Measurements from ENCODE around the gene GPHN. TPM values are rescaled to one million over a fixed set of nuclear protein-coding genes. Genes with fewer than 3 reads are reported as not detected.
"Not testable (repeated sequence)": the region's sequence is repeated elsewhere in the genome, so short reads cannot be mapped to it uniquely, and the experiment has no call there.

The GPHN gene
- total RNA-seq, 3 donors from 2014 or later: 32.8 to 57.0 (median 38.1) TPM

DNA sequence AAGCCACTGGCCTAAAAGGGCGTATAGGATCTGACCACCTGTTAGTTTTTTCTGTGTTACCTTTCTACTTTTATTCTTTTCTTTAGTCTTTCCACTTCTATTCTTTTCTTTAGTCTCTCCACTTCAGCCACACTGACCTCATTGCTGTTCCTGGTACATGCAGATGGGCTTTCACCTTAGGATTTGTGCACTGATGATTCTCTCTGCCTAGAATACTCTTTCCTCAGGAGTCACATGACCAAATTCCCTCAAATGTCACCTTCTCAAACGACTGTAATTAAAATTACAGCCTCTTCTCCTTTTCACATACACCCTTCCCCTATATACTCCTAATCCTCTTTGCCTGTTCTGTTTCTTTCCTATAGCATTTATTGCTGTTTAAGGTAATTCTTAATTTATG is 36.0 kb downstream of the GPHN start:
- intact Hi-C loops (cut with DNase I, micrococcal nuclease): no loop called here
- no peak for TF ChIP-seq CTCF (IDR thresholded peaks at IDR 0.05)
- Histone ChIP-seq H3K36me3 (ENCODE audit: low read depth) (no peaks in the 10 kb centered on the region), H3K4me1 (ENCODE audit: low read depth) (no peaks in the 10 kb centered on the region), H3K4me3 (no peak overlapping the region), H3K9me3 (no peaks in the 10 kb centered on the region)
- DNase-seq (no peak), ATAC-seq (no peak)

- H3K36me3 ChIP-seq (ENCODE audit: low read depth); intact Hi-C loops (cut with DNase I, micrococcal nuclease); H3K4me3 ChIP-seq; DNase-seq; ATAC-seq; H3K9me3 ChIP-seq; H3K4me1 ChIP-seq (ENCODE audit: low read depth): not testable (repeated sequence)
These were observed 37.2 kb downstream of the GPHN start for GRCh38 chr14:66545191-66545590.

- intact Hi-C loops (cut with DNase I, micrococcal nuclease); H3K36me3 ChIP-seq (ENCODE audit: low read depth); H3K9me3 ChIP-seq; H3K4me3 ChIP-seq; H3K4me1 ChIP-seq (ENCODE audit: low read depth); ATAC-seq: not testable (repeated sequence)
- DNase-seq: peak in 1 of 3 donors; percentile 34
These were observed 37.8 kb downstream of the GPHN start for GRCh38 chr14:66545751-66546150.

GRCh38 chr14:66563731-66564130 is 55.8 kb downstream of the GPHN start:
- intact Hi-C loops (cut with DNase I, micrococcal nuclease): no loop called here
- no peaks in the 10 kb centered on the region for H3K36me3 ChIP-seq (ENCODE audit: low read depth)

GRCh38 chr14:66568220-66568619 is 60.3 kb downstream of the GPHN start:
- no peak overlapping the region for H3K4me3 ChIP-seq
- H3K4me1 ChIP-seq (ENCODE audit: low read depth): no peaks in the 10 kb centered on the region
- H3K36me3 ChIP-seq (ENCODE audit: low read depth): no peaks in the 10 kb centered on the region
- intact Hi-C loops (cut with DNase I, micrococcal nuclease): no loop called here
- ATAC-seq (no peak), DNase-seq (no peak)
- H3K9me3 ChIP-seq: no peaks in the 10 kb centered on the region
- no peak for TF ChIP-seq CTCF (IDR thresholded peaks at IDR 0.05)

More at GRCh38 chr14:66563731-66564130, 55.8 kb downstream of the GPHN start:
- no peak for ATAC-seq
- no peak for DNase-seq
- no peaks in the 10 kb centered on the region for H3K4me1 ChIP-seq (ENCODE audit: low read depth)
- no peak for TF ChIP-seq CTCF (IDR thresholded peaks at IDR 0.05)
- H3K9me3 ChIP-seq: no peaks in the 10 kb centered on the region
- H3K4me3 ChIP-seq: no peak overlapping the region

- TF ChIP-seq CTCF (IDR thresholded peaks at IDR 0.05): no peak
- no peak for DNase-seq
- H3K9me3 ChIP-seq: peaks cover 27% of the 10 kb centered on the region
- H3K36me3 ChIP-seq (ENCODE audit: low read depth): no peaks in the 10 kb centered on the region
- no peaks in the 10 kb centered on the region for H3K4me1 ChIP-seq (ENCODE audit: low read depth)
- intact Hi-C loops (cut with DNase I, micrococcal nuclease): no loop called here
- no peak overlapping the region for H3K4me3 ChIP-seq
- ATAC-seq: no peak
These were observed 64.9 kb downstream of the GPHN start for GRCh38 chr14:66572826-66573225.

DNA sequence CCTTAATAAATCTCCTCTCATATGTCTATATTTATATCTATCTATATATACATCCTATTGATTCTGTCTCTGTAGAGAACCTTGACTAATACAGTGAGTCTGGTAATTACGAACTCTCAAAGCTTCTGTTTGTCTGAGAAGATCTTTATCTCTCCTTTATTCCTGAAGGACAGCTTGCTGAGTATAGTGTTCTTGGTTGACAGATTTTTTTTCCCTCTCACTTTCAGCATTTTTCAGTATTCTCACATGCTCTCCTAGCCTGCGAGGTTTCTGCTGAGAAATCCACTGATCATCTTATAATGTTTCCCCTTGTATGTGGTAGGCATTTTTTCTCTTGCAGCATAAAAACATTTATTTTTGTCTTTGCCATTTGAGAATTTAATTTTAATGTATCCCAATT is 67.1 kb downstream of the GPHN start:
- intact Hi-C loops (cut with DNase I, micrococcal nuclease): no loop called here
- no peak for ATAC-seq
- DNase-seq: no peak
- no peaks in the 10 kb centered on the region for H3K36me3 ChIP-seq (ENCODE audit: low read depth)
- H3K9me3 ChIP-seq: peaks cover 38% of the 10 kb centered on the region
- H3K4me3 ChIP-seq: no peak overlapping the region
- no peaks in the 10 kb centered on the region for H3K4me1 ChIP-seq (ENCODE audit: low read depth)
- TF ChIP-seq CTCF (IDR thresholded peaks at IDR 0.05): no peak

Measured in mucosa of descending colon (tissue), 3 donors.